NCI-H1048 (cell line): ENCODE data around the gene NTMT1.
"Not testable (repeated sequence)": the region's sequence is repeated elsewhere in the genome, so short reads cannot be mapped to it uniquely, and the experiment has no call there.

Experiments used
- DNase-seq: peaks from one replicate; lab custom pipeline; 2025; lab: John Stamatoyannopoulos, UW

The NTMT1 gene

GRCh38 chr9:129654554-129655040 is 28.6 kb downstream of the NTMT1 start:
- DNase-seq = no peak

GRCh38 chr9:129655154-129655553 is 29.2 kb downstream of the NTMT1 start:
- no peak for DNase-seq

- no peak for DNase-seq
These were observed 29.7 kb downstream of the NTMT1 start for GRCh38 chr9:129655696-129656095.

- no peak for DNase-seq
These were observed 30.9 kb downstream of the NTMT1 start for GRCh38 chr9:129656795-129657390.

GRCh38 chr9:129661029-129661428 is 35.1 kb downstream of the NTMT1 start:
- no peak for DNase-seq

- DNase-seq = not testable (repeated sequence)
These were observed 36.3 kb downstream of the NTMT1 start for GRCh38 chr9:129662239-129662638.

GRCh38 chr9:129664746-129665388 is 38.9 kb downstream of the NTMT1 start:
- DNase-seq = no peak

GRCh38 chr9:129665389-129665775 is 39.4 kb downstream of the NTMT1 start, which contains the start of gene PRRX2:
Gene PRRX2 (plus strand): TSS chr9:129665647. CDS start chr9:129665868, 221 bp downstream.
- DNase-seq = no peak

- no peak for DNase-seq
These were observed 40.0 kb downstream of the NTMT1 start for GRCh38 chr9:129665814-129666520.

- no peak for DNase-seq
These were observed 40.6 kb downstream of the NTMT1 start for GRCh38 chr9:129666575-129666974.

GRCh38 chr9:129667378-129667777 is 41.4 kb downstream of the NTMT1 start:
- no peak for DNase-seq

- no peak for DNase-seq
These were observed 41.9 kb downstream of the NTMT1 start for GRCh38 chr9:129667850-129668249.

GRCh38 chr9:129669141-129669718 is 43.3 kb downstream of the NTMT1 start:
- no peak for DNase-seq

GRCh38 chr9:129669946-129670345 is 44.0 kb downstream of the NTMT1 start:
- DNase-seq = no peak

- no peak for DNase-seq
These were observed 45.1 kb downstream of the NTMT1 start for GRCh38 chr9:129671065-129671464.

GRCh38 chr9:129671519-129671918 is 45.6 kb downstream of the NTMT1 start:
- no peak for DNase-seq

GRCh38 chr9:129672702-129673101 is 46.7 kb downstream of the NTMT1 start:
- DNase-seq = no peak

GRCh38 chr9:129673602-129674001 is 47.6 kb downstream of the NTMT1 start:
- DNase-seq = no peak

GRCh38 chr9:129674229-129674628 is 48.3 kb downstream of the NTMT1 start:
- no peak for DNase-seq

GRCh38 chr9:129675620-129676019 is 49.7 kb downstream of the NTMT1 start:
- DNase-seq = no peak

GRCh38 chr9:129676287-129676686 is 50.3 kb downstream of the NTMT1 start:
- no peak for DNase-seq

GRCh38 chr9:129676975-129677374 is 51.0 kb downstream of the NTMT1 start:
- DNase-seq = no peak

GRCh38 chr9:129677456-129677855 is 51.5 kb downstream of the NTMT1 start:
- no peak for DNase-seq
